Fibroblast of villous mesenchyme (primary cell): ENCODE results near the gene ABTB2. TPM values are rescaled to one million over a fixed set of nuclear protein-coding genes. Genes with fewer than 3 reads are reported as not detected.

Experiments
- DNase-seq: peaks from one replicate; pipeline ENCODE4 v3.0.0-alpha.2; 2010; ENCODE audit warnings: low read depth
- H3K4me3 ChIP-seq: 2 replicates; pipeline ENCODE4 v1.5.1; 2011; ENCODE audit warnings: low read depth, mild to moderate bottlenecking, low read length
- total RNA-seq: library from RNA; depleted of rRNA; stranded (reverse); fragments of >200 nt; gene quantifications from 2 replicates; pipeline ENCODE4 v1.2.3, GENCODE V29; 2012
- TF ChIP-seq, protein P1 (sequence below): IDR thresholded peaks from 2 replicates; pipeline ENCODE4 v1.5.1; 2012; ENCODE audit warnings: low read depth, mild to moderate bottlenecking, low read length; ENCODE audit not compliant: insufficient read depth

The ABTB2 gene
- total RNA-seq, 1 donor, result 3.9 TPM

DNA sequence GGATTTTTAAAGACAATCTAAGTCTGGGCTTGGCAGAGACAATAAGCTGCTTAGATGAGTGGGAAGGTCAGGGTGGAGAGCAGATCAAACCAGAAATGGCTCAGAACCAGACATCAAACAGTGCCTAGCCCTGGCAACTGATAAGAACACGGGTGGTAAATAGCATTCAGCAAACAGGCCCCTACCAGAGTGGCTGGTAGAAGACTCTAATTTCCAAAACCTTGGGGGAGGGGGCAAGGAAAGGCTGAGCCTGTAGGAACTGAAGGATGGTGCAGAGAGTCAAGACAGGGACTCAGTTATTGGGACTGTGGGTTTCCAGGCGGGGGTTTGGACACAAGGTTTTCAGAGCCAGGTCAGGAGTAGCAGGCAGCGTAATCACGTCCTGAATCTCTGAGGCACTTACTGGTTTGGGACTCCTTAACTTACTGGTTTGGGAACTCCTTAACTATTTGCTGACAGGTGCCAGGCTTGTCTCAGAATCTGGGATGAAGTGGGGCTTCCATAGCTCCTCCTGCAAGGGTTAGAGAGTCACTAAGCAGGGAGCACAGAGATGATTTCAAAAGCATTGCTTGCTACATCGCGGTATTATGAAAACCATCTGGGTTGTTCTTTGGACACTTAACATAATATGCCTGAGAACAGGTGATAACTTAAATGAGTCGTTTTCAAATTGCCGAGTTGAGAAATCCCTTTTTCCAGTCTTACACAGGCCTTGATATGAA, 5.7 kb upstream of the ABTB2 start:
- TF ChIP-seq, protein P1, sequence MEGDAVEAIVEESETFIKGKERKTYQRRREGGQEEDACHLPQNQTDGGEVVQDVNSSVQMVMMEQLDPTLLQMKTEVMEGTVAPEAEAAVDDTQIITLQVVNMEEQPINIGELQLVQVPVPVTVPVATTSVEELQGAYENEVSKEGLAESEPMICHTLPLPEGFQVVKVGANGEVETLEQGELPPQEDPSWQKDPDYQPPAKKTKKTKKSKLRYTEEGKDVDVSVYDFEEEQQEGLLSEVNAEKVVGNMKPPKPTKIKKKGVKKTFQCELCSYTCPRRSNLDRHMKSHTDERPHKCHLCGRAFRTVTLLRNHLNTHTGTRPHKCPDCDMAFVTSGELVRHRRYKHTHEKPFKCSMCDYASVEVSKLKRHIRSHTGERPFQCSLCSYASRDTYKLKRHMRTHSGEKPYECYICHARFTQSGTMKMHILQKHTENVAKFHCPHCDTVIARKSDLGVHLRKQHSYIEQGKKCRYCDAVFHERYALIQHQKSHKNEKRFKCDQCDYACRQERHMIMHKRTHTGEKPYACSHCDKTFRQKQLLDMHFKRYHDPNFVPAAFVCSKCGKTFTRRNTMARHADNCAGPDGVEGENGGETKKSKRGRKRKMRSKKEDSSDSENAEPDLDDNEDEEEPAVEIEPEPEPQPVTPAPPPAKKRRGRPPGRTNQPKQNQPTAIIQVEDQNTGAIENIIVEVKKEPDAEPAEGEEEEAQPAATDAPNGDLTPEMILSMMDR, result no peak
- H3K4me3 ChIP-seq, result no peak overlapping the region
- DNase-seq, result no peak

DNA sequence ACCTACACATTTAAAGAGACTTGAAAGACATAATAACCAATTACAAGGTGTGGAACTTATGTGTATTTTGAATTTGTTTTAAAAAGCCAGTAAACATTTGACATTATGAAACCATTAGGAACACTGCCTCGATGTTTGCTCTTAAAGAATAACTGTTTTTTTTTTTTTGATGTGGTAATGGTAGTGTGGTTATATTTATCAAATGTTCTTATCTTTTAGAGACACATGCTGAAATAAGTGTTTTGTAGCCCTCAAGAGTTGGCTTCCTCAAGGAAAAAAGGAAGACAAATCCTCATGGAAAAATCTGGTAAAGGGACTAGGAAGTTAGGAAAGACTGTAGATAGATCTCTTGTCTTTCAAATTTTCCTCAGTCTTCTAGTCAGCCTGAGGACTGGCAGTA, 2.2 kb upstream of the ABTB2 start:
- no peak for DNase-seq
- H3K4me3 ChIP-seq, result no peak overlapping the region
- TF ChIP-seq, protein P1, result no peak

DNA sequence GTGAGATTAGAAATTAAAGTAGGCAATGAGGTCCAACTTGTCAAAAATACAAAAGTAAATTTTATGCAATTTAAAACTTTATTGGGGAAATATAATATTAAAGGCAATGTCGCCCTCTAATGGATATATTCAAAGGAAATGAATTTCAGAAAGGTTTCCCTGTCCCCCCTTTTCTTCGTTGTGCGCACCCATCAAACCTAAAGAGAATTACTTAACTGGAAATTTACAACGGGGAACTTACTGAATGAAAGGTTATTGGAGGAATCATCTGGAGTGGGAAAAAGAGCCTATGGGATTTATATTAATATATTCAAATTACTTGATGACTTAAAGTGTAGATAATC, 1.7 kb upstream of the ABTB2 start:
- TF ChIP-seq, protein P1, result no peak
- peak overlapping the region; percentile 12 for H3K4me3 ChIP-seq
- no peak for DNase-seq

DNA sequence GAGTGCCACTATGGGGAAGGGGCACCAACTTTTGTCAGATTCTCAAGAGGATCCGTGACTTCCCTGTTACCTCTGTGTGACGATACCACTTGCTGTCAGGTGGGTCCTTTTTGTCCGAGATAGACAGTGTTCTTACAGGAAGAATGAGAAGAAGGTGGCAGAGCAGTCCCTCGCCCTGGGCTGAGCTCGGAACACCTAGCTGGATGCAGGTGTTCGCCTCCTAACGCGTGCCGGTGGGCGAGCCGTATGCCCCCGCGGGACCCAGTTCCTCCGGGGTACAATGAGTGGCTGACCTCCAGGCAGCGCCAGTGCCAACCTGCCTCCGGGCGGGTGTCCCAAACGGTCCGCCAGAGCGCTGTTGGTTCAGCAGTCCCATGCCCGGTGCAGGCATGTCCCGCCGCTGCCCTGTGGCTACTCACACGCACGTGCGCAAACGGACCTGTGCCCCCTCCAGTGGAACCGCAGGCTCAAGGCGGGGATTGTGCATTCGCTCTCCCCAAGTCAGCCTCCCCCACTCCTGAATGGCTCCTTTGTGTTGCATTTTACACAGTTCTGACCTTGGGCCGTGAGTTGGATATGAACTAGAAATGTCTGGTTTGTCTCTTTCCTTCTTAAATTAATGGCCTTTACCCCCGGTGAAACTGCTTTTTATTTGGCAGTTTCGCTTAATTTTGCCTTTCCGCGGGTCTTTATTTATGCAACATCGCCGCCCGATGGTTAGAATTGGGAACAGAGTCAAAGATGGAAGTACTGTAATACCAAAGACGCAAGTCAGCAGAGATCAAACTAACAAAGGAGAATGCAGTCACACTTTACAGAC, 1.1 kb upstream of the ABTB2 start:
- TF ChIP-seq, protein P1, result peak; percentile 85
- peak; percentile 86 for DNase-seq
- H3K4me3 ChIP-seq, result peak overlapping the region; percentile 63

DNA sequence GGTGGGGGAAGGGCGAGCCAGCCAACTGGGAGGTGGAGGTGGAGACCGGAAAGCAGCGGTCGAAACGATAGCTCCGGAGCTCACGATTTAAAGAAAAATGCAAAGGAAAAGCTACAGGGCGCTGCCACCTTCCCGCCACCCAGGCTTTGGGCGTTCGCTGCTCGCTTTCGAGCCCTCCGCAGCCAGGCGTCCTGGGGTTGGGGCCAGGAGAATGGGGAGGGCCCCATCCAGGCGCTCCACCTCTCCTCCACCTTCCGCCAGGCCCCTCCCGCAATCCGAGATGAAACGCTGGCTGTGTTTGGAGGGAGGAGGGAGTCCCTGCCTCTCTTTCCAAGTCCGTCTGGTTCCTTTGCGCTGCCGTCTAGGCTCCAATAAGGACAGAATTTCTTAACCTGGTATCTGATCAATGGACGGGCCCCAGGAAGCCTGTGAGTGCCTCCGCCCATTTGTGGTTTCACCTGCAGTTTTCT, 483 bp upstream of the ABTB2 start:
- TF ChIP-seq, protein P1, result no peak
- peak overlapping the region; percentile 63 for H3K4me3 ChIP-seq
- peak; percentile 54 for DNase-seq

DNA sequence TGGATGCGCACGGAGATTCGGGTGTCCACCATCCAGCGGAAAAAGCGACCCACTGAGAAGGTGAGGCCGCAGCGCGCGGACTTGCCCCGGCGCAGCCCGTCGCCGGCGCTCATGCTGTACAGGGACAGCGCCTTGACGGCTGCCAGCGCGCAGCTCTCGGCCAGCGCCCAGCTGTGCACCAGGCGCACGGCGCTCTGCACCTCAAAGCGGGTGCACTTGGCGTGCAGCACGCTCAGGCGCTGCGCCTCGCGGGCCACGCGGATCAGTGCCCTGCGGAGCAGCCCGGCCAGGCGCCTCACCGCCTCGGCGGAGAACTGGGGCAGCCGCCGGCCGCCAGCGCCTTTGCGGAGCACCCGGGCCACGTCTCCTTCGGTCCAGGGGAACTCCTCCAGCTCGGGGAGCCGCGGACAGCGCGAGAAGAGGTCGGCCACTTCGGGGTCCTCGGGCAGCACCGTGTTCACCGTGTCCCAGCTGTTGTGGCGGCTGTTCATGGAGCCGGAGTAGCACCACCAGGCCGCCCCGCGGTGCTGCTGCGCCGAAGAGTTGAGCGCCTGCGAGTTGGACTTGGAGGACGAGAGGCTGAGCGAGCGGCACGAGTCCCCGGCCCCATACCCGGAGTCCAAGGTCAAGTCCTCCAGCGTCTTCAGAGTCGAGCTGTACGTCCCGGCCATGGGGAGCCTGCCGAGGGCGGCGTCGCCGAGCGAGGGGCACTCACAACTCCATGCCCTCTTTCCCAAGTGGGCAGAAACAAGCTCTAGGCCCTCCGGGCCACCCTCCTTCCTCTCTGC, 703 bp downstream of the ABTB2 start:
- TF ChIP-seq, protein P1, result no peak
- peak; percentile 68 for DNase-seq
- peak overlapping the region; percentile 76 for H3K4me3 ChIP-seq
